B cell (primary cell): ENCODE measurements around the gene ABCD4. TPM values are rescaled to one million over a fixed set of nuclear protein-coding genes. Genes with fewer than 3 reads are reported as not detected.

ENCODE experiments used
- ATAC-seq: fragments of 200-7000 bp; cut with Tn5 transposase; one replicate; pipeline ENCODE4 v1.10.0; 2021; ENCODE audit warnings: low read depth, mild to moderate bottlenecking, moderate number of reproducible peaks, moderate library complexity
- CTCF ChIA-PET: fragments of 350-600 bp; sonication (Branson Sonifier 250); formaldehyde crosslinking; loops from one replicate; lab custom pipeline; 2021; ENCODE audit warnings: antibody characterized with exemption, inconsistent platforms; lab: Charles Lee
- POLR2A ChIA-PET: fragments of 350-600 bp; sonication (Branson Sonifier 250); formaldehyde crosslinking; loops from one replicate; lab custom pipeline; 2021; ENCODE audit warnings: antibody characterized with exemption; lab: Charles Lee
- DNase-seq: peaks from one replicate; pipeline ENCODE4 v3.0.0; 2013
- H2AFZ ChIP-seq: 2 replicates; pipeline ENCODE4 v1.6.1; 2012; ENCODE audit warnings: mild to moderate bottlenecking, low read depth, low read length; ENCODE audit not compliant: insufficient read depth, poor library complexity, severe bottlenecking
- H3K27ac ChIP-seq, 2 donors: 1 replicate in 1 of 2; 2 replicates in 1 of 2; pipeline ENCODE4 v1.5.1; 2012 to 2013; ENCODE audit warnings: low read length in 2 of 2, mild to moderate bottlenecking in 2 of 2, moderate library complexity in 1 of 2
- H3K27me3 ChIP-seq, 4 experiments: fragments of 200-600 bp in 1 of 4; sonication (generic) in 1 of 4; replicated peaks in 1 of 4; 1 replicate in 2 of 4; 2 replicates in 2 of 4; pipeline versions ENCODE4 v1.6.1 to v1.7.0; 2013 to 2016; ENCODE audit warnings: low read length in 3 of 4, mild to moderate bottlenecking in 2 of 4, mixed read lengths in 1 of 4, moderate library complexity in 1 of 4; ENCODE audit not compliant: insufficient read depth in 4 of 4, control insufficient read depth in 3 of 4; ENCODE audit errors: control extremely low read depth in 1 of 4
- H3K36me3 ChIP-seq, 2 experiments: replicated peaks in 1 of 2; 1 replicate in 1 of 2; 2 replicates in 1 of 2; pipeline versions ENCODE4 v1.6.1 to v1.7.1; 2013; ENCODE audit warnings: low read length in 1 of 2; ENCODE audit not compliant: insufficient read depth in 2 of 2, control insufficient read depth in 1 of 2; ENCODE audit errors: control extremely low read depth in 1 of 2, extremely low read depth in 1 of 2
- H3K4me1 ChIP-seq, 2 donors: fragments of 200-600 bp in 1 of 2; sonication (generic) in 1 of 2; 1 replicate in 1 of 2; 2 replicates in 1 of 2; pipeline versions ENCODE4 v1.5.1 to v1.6.1; 2013 to 2017; ENCODE audit warnings: low read length in 2 of 2; ENCODE audit not compliant: control insufficient read depth in 2 of 2, insufficient read depth in 2 of 2
- H3K4me2 ChIP-seq: replicated peaks from 2 replicates; pipeline ENCODE3; 2012; ENCODE audit warnings: mild to moderate bottlenecking, low read depth, low read length; ENCODE audit not compliant: poor library complexity, severe bottlenecking
- H3K4me3 ChIP-seq, 5 experiments: fragments of 200-600 bp in 1 of 5; sonication (generic) in 1 of 5; 1 replicate in 3 of 5; 2 replicates in 2 of 5; pipeline versions ENCODE4 v1.5.1 to v1.7.0; 2011 to 2016; ENCODE audit warnings: low read length in 4 of 5, mild to moderate bottlenecking in 4 of 5, low read depth in 2 of 5, control low read depth in 1 of 5, moderate library complexity in 1 of 5; ENCODE audit not compliant: insufficient read depth in 1 of 5; ENCODE audit errors: control extremely low read depth in 1 of 5, extremely low read depth in 1 of 5
- H3K79me2 ChIP-seq: fragments of 200-600 bp; sonication (generic); one replicate; pipeline ENCODE4 v1.6.0; 2016; ENCODE audit warnings: low read length; ENCODE audit not compliant: control insufficient read depth, insufficient read depth
- H3K9ac ChIP-seq: fragments of 200-600 bp; sonication (generic); 2 replicates; pipeline ENCODE4 v1.6.1; 2017; ENCODE audit warnings: mild to moderate bottlenecking, low read length, moderate library complexity
- H3K9me3 ChIP-seq, 3 donors: one replicate each; pipeline versions ENCODE4 v1.6.1 to v1.7.1; 2013; ENCODE audit warnings: low read length in 2 of 3; ENCODE audit not compliant: control insufficient read depth in 2 of 3, insufficient read depth in 1 of 3; ENCODE audit errors: control extremely low read depth in 1 of 3
- H4K20me1 ChIP-seq: 2 replicates; pipeline ENCODE4 v1.6.0; 2012; ENCODE audit warnings: mild to moderate bottlenecking, low read length; ENCODE audit not compliant: insufficient read depth, control insufficient read depth, poor library complexity, severe bottlenecking
- H3K27ac Mint-ChIP-seq: one replicate; pipeline ENCODE4 v1.8.0; 2021; ENCODE audit warnings: mixed read lengths
- H3K27me3 Mint-ChIP-seq: one replicate; pipeline ENCODE4 v1.8.0; 2021; ENCODE audit warnings: mixed read lengths
- H3K4me1 Mint-ChIP-seq: one replicate; pipeline ENCODE4 v1.8.0; 2021; ENCODE audit warnings: mixed read lengths
- H3K4me3 Mint-ChIP-seq: one replicate; pipeline ENCODE4 v1.8.0; 2021; ENCODE audit warnings: mixed read lengths
- H3K9me3 Mint-ChIP-seq: one replicate; pipeline ENCODE4 v1.8.0; 2022; ENCODE audit warnings: mixed read lengths; ENCODE audit not compliant: insufficient read depth
- CTCF ChIP-seq: fragments of 200-600 bp; IDR thresholded peaks from one replicate; pipeline ENCODE4 v1.8.0; 2022; ENCODE audit warnings: antibody characterized with exemption, mild to moderate bottlenecking
- EZH2 ChIP-seq: IDR thresholded peaks from 2 replicates; pipeline ENCODE4 v1.6.1; 2012; ENCODE audit warnings: borderline replicate concordance, low read depth, mild to moderate bottlenecking, moderate library complexity, low read length; ENCODE audit not compliant: insufficient read depth, poor library complexity, severe bottlenecking
- WGBS: methylation state at CpG from one replicate; pipeline ENCODE4 v1.1.5; 2013; ENCODE audit warnings: missing lambda C conversion rate; ENCODE audit not compliant: insufficient coverage; 5-methylcytosine and 5-hydroxymethylcytosine counted together
- intact Hi-C: fragments of 100-400 bp; cut with micrococcal nuclease; formaldehyde crosslinking; loops from one replicate; pipeline ENCODE4 v1.10.0; 2022
- polyA plus RNA-seq: library from polyadenylated mRNA; depleted of rRNA; stranded (reverse); fragments of >200 nt; gene quantifications from 2 replicates; pipeline ENCODE4 v1.2.3, GENCODE V29; 2012
- total RNA-seq, 2 donors: library from RNA; stranded (reverse); fragments of 120-200 nt in 1 of 2; gene quantifications; 1 replicate in 1 of 2; 2 replicates in 1 of 2; pipeline versions ENCODE4 v1.2.3 to v1.2.4, GENCODE V29; 2013 to 2022

ABCD4 gene
- total and polyA plus RNA-seq, 2 donors (not counting 1 experiment from before 2014, with no cell fraction given): 90.0 to 125 TPM

- WGBS: 90% methylated on average over 8 of the region's 9 CpGs
- no peaks in the 10 kb centered on the region for H4K20me1 ChIP-seq
Observed at GRCh38 chr14:74263181-74263580, 39.6 kb downstream of the ABCD4 start.

GRCh38 chr14:74262076-74262475 lies 40.7 kb downstream of the ABCD4 start:
- Mint-ChIP-seq H3K4me1 (peaks cover 2% of the 10 kb centered on the region), H3K4me3 (no peak overlapping the region), H3K27me3 (peaks cover 20% of the 10 kb centered on the region), H3K9me3 (no peaks in the 10 kb centered on the region), H3K27ac (no peak overlapping the region)
- ChIA-PET CTCF (interaction anchor here (1.7 kb wide), 1 partner anchor 10 kb away, joined by 5 read pairs; no protein-coding TSS in a partner anchor), POLR2A (no interaction called here)
- WGBS: 99% methylated on average over 7 of the region's 9 CpGs
- no peak for TF ChIP-seq CTCF
- TF ChIP-seq EZH2: no peak
- Histone ChIP-seq H3K4me2 (no peak overlapping the region), H3K79me2 (no peaks in the 10 kb centered on the region), H3K36me3 (no peaks in the 10 kb centered on the region), H3K4me3 (no peak overlapping the region), H3K9ac (no peak overlapping the region), H4K20me1 (no peaks in the 10 kb centered on the region), H3K27me3 (peaks cover 0 to 19% (median 8%) of the 10 kb centered on the region in 4 experiments), H2AFZ (no peak overlapping the region), H3K27ac (no peak overlapping the region), H3K9me3 (no peaks in the 10 kb centered on the region), H3K4me1 (peaks cover 14% of the 10 kb centered on the region in 2 donors)
- ATAC-seq (no peak), DNase-seq (no peak)
- intact Hi-C loops: no loop called here

More at GRCh38 chr14:74263181-74263580, 39.6 kb downstream of the ABCD4 start:
- peaks cover 0 to 11% (median 5%) of the 10 kb centered on the region in 4 experiments for H3K27me3 ChIP-seq
- no peaks in the 10 kb centered on the region for H3K36me3 ChIP-seq
- H2AFZ ChIP-seq: no peak overlapping the region
- H3K27ac Mint-ChIP-seq: no peak overlapping the region
- no peaks in the 10 kb centered on the region for H3K4me1 Mint-ChIP-seq
- no peaks in the 10 kb centered on the region for H3K9me3 ChIP-seq
- H3K79me2 ChIP-seq: no peaks in the 10 kb centered on the region
- no peak overlapping the region for H3K4me3 ChIP-seq
- no peak overlapping the region for H3K4me2 ChIP-seq
- CTCF ChIA-PET: no interaction called here
- no peak overlapping the region for H3K4me3 Mint-ChIP-seq
- peaks cover 4 to 7% of the 10 kb centered on the region in 2 donors for H3K4me1 ChIP-seq
- intact Hi-C loops: no loop called here
- POLR2A ChIA-PET: no interaction called here
- H3K9ac ChIP-seq: no peak overlapping the region
- TF ChIP-seq EZH2 (no peak), CTCF (no peak)
- H3K27me3 Mint-ChIP-seq: peaks cover 20% of the 10 kb centered on the region
- ATAC-seq (no peak), DNase-seq (no peak)
- H3K9me3 Mint-ChIP-seq: no peaks in the 10 kb centered on the region
- no peak overlapping the region for H3K27ac ChIP-seq
